Calu3 (cell line): ENCODE results near the gene TMEM108. TPM values are rescaled to one million over a fixed set of nuclear protein-coding genes. Genes with fewer than 3 reads are reported as not detected.

Experiments
- BruUV-seq: library from RNA; stranded (reverse); fragments of 400-500 nt; replicated peaks from 2 replicates; lab custom pipeline; 2021; lab: Mats Ljungman, UMichigan
- CTCF ChIA-PET: fragments of 300-600 bp; sonication (Branson Sonifier 250); formaldehyde crosslinking; loops from one replicate; lab custom pipeline; 2022; ENCODE audit warnings: antibody characterized with exemption; lab: Charles Lee
- DNase-seq: peaks from one replicate; pipeline ENCODE4 v3.0.0; 2022
- H3K27ac Mint-ChIP-seq: one replicate; pipeline ENCODE4 v1.8.0; 2022; ENCODE audit warnings: mixed read lengths; ENCODE audit not compliant: unreplicated experiment
- H3K27me3 Mint-ChIP-seq: one replicate; pipeline ENCODE4 v1.8.0; 2022; ENCODE audit warnings: mixed read lengths; ENCODE audit not compliant: unreplicated experiment
- H3K36me3 Mint-ChIP-seq: one replicate; pipeline ENCODE4 v1.8.0; 2022; ENCODE audit warnings: mild to moderate bottlenecking, moderate library complexity, mixed read lengths; ENCODE audit not compliant: insufficient read depth, unreplicated experiment
- H3K4me1 Mint-ChIP-seq: one replicate; pipeline ENCODE4 v1.8.0; 2022; ENCODE audit warnings: mild to moderate bottlenecking, low read depth, mixed read lengths; ENCODE audit not compliant: unreplicated experiment
- H3K4me3 Mint-ChIP-seq: one replicate; pipeline ENCODE4 v1.8.0; 2022; ENCODE audit warnings: mild to moderate bottlenecking, low read depth, moderate library complexity, mixed read lengths; ENCODE audit not compliant: unreplicated experiment
- H3K9me3 Mint-ChIP-seq: one replicate; pipeline ENCODE4 v1.8.0; 2022; ENCODE audit warnings: low read depth, mixed read lengths; ENCODE audit not compliant: unreplicated experiment
- intact Hi-C: fragments of 100-400 bp; cut with micrococcal nuclease; formaldehyde crosslinking; loops from one replicate; pipeline ENCODE4 v1.10.0; 2022; ENCODE audit not compliant: unreplicated experiment
- total RNA-seq: library from RNA; stranded (reverse); gene quantifications from 2 replicates; pipeline ENCODE4 v1.2.3, GENCODE V29; 2022
- TF ChIP-seq, protein P1 (sequence below): fragments of 200-600 bp; IDR thresholded peaks from one replicate; pipeline ENCODE4 v1.8.0; 2022; ENCODE audit warnings: antibody characterized with exemption; ENCODE audit not compliant: unreplicated experiment

The TMEM108 gene
- total RNA-seq, 1 experiment from 2014 or later, result not detected

DNA sequence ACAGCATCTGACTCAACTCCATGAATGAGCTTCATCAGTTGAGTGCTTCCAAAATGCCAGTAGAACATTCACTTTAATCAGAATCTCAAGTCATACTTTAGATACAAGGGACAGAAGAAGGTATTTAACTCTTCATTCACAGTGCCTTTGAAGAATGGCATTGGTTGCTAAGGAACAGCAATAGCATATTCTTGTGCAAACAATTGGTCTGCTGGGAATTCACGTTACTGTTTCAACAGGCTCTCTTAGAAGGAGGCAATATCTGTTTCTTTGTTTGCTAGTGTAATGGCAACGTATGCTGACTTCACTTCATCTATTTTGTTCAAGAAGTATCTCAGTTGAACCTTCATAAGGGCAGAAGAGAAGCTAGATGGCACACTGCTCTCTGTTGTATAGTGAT is 113.9 kb downstream of the TMEM108 start:
- CTCF ChIA-PET, result no interaction called here
- no TSS peak for BruUV-seq
- TF ChIP-seq, protein P1, sequence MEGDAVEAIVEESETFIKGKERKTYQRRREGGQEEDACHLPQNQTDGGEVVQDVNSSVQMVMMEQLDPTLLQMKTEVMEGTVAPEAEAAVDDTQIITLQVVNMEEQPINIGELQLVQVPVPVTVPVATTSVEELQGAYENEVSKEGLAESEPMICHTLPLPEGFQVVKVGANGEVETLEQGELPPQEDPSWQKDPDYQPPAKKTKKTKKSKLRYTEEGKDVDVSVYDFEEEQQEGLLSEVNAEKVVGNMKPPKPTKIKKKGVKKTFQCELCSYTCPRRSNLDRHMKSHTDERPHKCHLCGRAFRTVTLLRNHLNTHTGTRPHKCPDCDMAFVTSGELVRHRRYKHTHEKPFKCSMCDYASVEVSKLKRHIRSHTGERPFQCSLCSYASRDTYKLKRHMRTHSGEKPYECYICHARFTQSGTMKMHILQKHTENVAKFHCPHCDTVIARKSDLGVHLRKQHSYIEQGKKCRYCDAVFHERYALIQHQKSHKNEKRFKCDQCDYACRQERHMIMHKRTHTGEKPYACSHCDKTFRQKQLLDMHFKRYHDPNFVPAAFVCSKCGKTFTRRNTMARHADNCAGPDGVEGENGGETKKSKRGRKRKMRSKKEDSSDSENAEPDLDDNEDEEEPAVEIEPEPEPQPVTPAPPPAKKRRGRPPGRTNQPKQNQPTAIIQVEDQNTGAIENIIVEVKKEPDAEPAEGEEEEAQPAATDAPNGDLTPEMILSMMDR, result no peak

GRCh38 chr3:133152681-133153220 is 114.6 kb downstream of the TMEM108 start:
- Mint-ChIP-seq H3K4me1 (no peaks in the 10 kb centered on the region), H3K9me3 (peaks cover 3% of the 10 kb centered on the region), H3K27me3 (peaks cover 19% of the 10 kb centered on the region), H3K36me3 (no peaks in the 10 kb centered on the region), H3K4me3 (no peak overlapping the region), H3K27ac (no peak overlapping the region)
- DNase-seq, result no peak
- CTCF ChIA-PET, result interaction anchor here (0.6 kb wide), 1 partner anchor 14 kb away, joined by 7 read pairs; no protein-coding TSS in a partner anchor
- intact Hi-C loops, result no loop called here
- no TSS peak for BruUV-seq
- TF ChIP-seq, protein P1, result no peak

More for the DNA sequence above, 113.9 kb downstream of the TMEM108 start:
- intact Hi-C loops, result no loop called here
- H3K9me3 Mint-ChIP-seq, result peaks cover 3% of the 10 kb centered on the region
- no peak for DNase-seq
- H3K4me3 Mint-ChIP-seq, result no peak overlapping the region
- peaks cover 26% of the 10 kb centered on the region for H3K27me3 Mint-ChIP-seq
- no peaks in the 10 kb centered on the region for H3K4me1 Mint-ChIP-seq
- H3K36me3 Mint-ChIP-seq, result no peaks in the 10 kb centered on the region
- H3K27ac Mint-ChIP-seq, result no peak overlapping the region

GRCh38 chr3:133153382-133153781 is 115.2 kb downstream of the TMEM108 start:
- Mint-ChIP-seq H3K9me3 (peaks cover 3% of the 10 kb centered on the region), H3K4me1 (no peaks in the 10 kb centered on the region), H3K36me3 (no peaks in the 10 kb centered on the region), H3K27ac (no peak overlapping the region), H3K4me3 (no peak overlapping the region), H3K27me3 (peaks cover 19% of the 10 kb centered on the region)
- BruUV-seq, result no TSS peak
- intact Hi-C loops, result no loop called here
- CTCF ChIA-PET, result interaction anchor here (0.6 kb wide), 1 partner anchor 14 kb away, joined by 7 read pairs; no protein-coding TSS in a partner anchor
- TF ChIP-seq, protein P1, result no peak
- DNase-seq, result no peak

- H3K36me3 Mint-ChIP-seq, result no peaks in the 10 kb centered on the region
- TF ChIP-seq, protein P1, result no peak
- no peak overlapping the region for H3K4me3 Mint-ChIP-seq
- no peak overlapping the region for H3K27ac Mint-ChIP-seq
- BruUV-seq, result no TSS peak
- peaks cover 33% of the 10 kb centered on the region for H3K27me3 Mint-ChIP-seq
- H3K4me1 Mint-ChIP-seq, result no peaks in the 10 kb centered on the region
- peaks cover 3% of the 10 kb centered on the region for H3K9me3 Mint-ChIP-seq
- no peak for DNase-seq
- intact Hi-C loops, result no loop called here
- CTCF ChIA-PET, result no interaction called here
Measured at GRCh38 chr3:133157716-133158115, 119.5 kb downstream of the TMEM108 start.
